GM18870 (cell line): Measurements from ENCODE around the gene UNC93A.
"Not testable (repeated sequence)": the region's sequence is repeated elsewhere in the genome, so short reads cannot be mapped to it uniquely, and the experiment has no call there.

Experiments used
- ATAC-seq: cut with Tn5 transposase; IDR thresholded peaks from one replicate; pipeline ENCODE4 v1.9.1; 2021; ENCODE audit warnings: moderate library complexity; ENCODE audit not compliant: unreplicated experiment

The UNC93A gene

GRCh38 chr6:167290786-167291622, at the start of gene UNC93A:
Gene UNC93A, plus strand, starts transcription at chr6:167291315. Its CDS starts 175 bp downstream, at chr6:167291490.
- no peak for ATAC-seq

GRCh38 chr6:167241321-167242134, 49.6 kb upstream of the UNC93A start:
- not testable (repeated sequence) for ATAC-seq

- not testable (repeated sequence) for ATAC-seq
Measured at GRCh38 chr6:167242135-167242506, 49.0 kb upstream of the UNC93A start.

- ATAC-seq: not testable (repeated sequence)
Measured at GRCh38 chr6:167242511-167243051, 48.5 kb upstream of the UNC93A start.

- no peak for ATAC-seq
Measured at GRCh38 chr6:167244064-167244960, 46.8 kb upstream of the UNC93A start.

GRCh38 chr6:167244991-167245390, 46.1 kb upstream of the UNC93A start:
- ATAC-seq: no peak

- ATAC-seq: no peak
Measured at GRCh38 chr6:167245591-167245990, 45.5 kb upstream of the UNC93A start.

- ATAC-seq: no peak
Measured at GRCh38 chr6:167247814-167248595, 43.1 kb upstream of the UNC93A start.

GRCh38 chr6:167248878-167249455, 42.1 kb upstream of the UNC93A start:
- not testable (repeated sequence) for ATAC-seq

GRCh38 chr6:167252271-167252670, 38.8 kb upstream of the UNC93A start:
- ATAC-seq: no peak

- ATAC-seq: no peak
Measured at GRCh38 chr6:167255918-167256553, 35.1 kb upstream of the UNC93A start.

GRCh38 chr6:167258646-167259045, 32.5 kb upstream of the UNC93A start:
- ATAC-seq: no peak

- not testable (repeated sequence) for ATAC-seq
Measured at GRCh38 chr6:167266057-167266829, 24.9 kb upstream of the UNC93A start.

- ATAC-seq: no peak
Measured at GRCh38 chr6:167266830-167267555, 24.1 kb upstream of the UNC93A start.

- not testable (repeated sequence) for ATAC-seq
Measured at GRCh38 chr6:167267556-167267898, 23.6 kb upstream of the UNC93A start.

- no peak for ATAC-seq
Measured at GRCh38 chr6:167267921-167268401, 23.2 kb upstream of the UNC93A start.

GRCh38 chr6:167268683-167269280, 22.3 kb upstream of the UNC93A start:
- ATAC-seq: no peak
